GM12875 (cell line): ENCODE results near the gene RPL13A.

Experiments used
- H3K4me3 ChIP-seq: one replicate; pipeline ENCODE4 v1.5.1; 2011; ENCODE audit warnings: low read depth, low read length, control low read depth
- CTCF ChIP-seq: IDR thresholded peaks from 2 replicates; pipeline ENCODE4 v1.5.1; 2011; ENCODE audit warnings: low read depth, mild to moderate bottlenecking, control low read depth, inconsistent platforms, low read length, moderate library complexity, borderline replicate concordance; ENCODE audit not compliant: insufficient read depth

RPL13A gene

GRCh38 chr19:49530708-49531107 is 43.3 kb downstream of the RPL13A start:
- no peak overlapping the region for H3K4me3 ChIP-seq
- no peak for TF ChIP-seq CTCF

- TF ChIP-seq CTCF = peak; percentile 64
Observed at GRCh38 chr19:49533551-49534488, 46.4 kb downstream of the RPL13A start.

GRCh38 chr19:49534632-49535385 is 47.4 kb downstream of the RPL13A start:
- H3K4me3 ChIP-seq = no peak overlapping the region
- TF ChIP-seq CTCF = no peak

More at GRCh38 chr19:49533551-49534488, 46.4 kb downstream of the RPL13A start:
- peak overlapping the region; percentile 60 for H3K4me3 ChIP-seq

GRCh38 chr19:49536921-49537462 is 49.6 kb downstream of the RPL13A start:
- TF ChIP-seq CTCF = no peak
- H3K4me3 ChIP-seq = no peak overlapping the region

GRCh38 chr19:49538643-49539042 is 51.2 kb downstream of the RPL13A start:
- H3K4me3 ChIP-seq = no peak overlapping the region
- TF ChIP-seq CTCF = no peak

GRCh38 chr19:49539192-49539952 is 52.0 kb downstream of the RPL13A start:
- H3K4me3 ChIP-seq = no peak overlapping the region
- no peak for TF ChIP-seq CTCF
